Stimulated activated CD8-positive, alpha-beta memory T cell treated with anti-CD3 and anti-CD28 coated beads, Interleukin-7, amount 100 ng/mL, for 48 hours (primary cell): ENCODE results near the gene MRPL18.
"Not testable (repeated sequence)": the region's sequence is repeated elsewhere in the genome, so short reads cannot be mapped to it uniquely, and the experiment has no call there.

Experiments
- DNase-seq, 2 donors: peaks; one replicate each; pipeline ENCODE4 v3.0.0-alpha.2; 2020; ENCODE audit warnings: low read depth in 1 of 2; ENCODE audit errors: extremely low read depth in 1 of 2

Gene MRPL18

DNA sequence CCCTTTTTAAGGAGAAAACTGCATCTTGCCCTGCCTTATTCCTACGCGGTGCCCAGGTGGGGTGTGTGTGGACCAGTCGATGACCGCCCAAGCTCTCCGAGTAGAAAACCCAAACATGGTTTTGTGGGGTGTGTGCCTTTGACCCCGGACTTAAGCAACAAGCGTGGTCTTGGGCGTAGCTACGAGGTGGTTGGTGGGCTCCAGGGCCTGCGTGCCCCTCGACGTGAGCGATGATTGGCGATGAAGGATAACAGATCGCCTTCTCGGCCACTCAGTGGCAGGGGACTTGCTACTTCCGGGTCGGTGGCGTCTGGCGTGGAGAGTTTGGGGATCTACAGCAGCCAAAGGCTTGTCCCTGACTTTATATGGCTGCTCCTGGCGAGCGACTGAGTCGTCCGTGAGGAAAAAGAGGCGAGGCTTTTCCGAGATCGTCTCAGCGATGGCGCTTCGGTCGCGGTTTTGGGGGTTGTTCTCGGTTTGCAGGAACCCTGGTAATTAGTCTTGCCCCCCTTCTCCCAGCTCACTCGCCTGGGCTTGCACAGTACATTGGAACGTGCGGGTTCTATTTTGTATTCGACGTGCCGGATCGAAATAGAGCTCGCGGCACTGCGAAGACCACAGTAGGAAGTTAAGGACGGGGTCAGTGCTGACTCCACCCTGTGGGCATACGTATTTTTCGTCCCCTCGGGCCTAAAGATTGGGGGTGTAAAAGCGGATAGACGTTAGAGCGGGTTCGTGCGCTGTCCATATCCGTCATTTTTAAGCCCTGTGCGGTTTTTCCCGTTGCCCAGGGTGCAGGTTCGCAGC, at the start of gene MRPL18:
TSS of gene MRPL18 (plus strand) at position 319 of the 807 bp plus-strand sequence. CDS start at position 440, 121 bp downstream.
- peak; percentile 71 to 93 for DNase-seq

DNA sequence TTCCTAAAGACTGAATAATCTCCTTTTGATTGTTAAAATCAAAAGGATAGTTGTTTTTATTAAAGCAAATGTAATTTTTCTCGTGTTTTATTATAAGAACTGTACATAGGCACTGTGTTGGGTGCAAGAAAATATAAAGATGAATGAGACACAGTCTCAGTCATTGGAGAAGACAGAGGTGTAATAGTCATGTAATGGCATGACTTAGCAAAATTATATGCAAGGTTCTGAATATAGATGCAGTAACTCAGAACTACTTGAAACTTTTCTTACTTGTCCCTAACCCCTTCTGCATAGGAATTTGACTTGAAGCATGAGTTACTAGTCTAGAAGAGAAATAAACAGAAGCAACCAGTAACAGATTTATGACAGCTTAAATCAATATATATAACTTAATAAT, 48.1 kb upstream of the MRPL18 start:
- DNase-seq: no peak

DNA sequence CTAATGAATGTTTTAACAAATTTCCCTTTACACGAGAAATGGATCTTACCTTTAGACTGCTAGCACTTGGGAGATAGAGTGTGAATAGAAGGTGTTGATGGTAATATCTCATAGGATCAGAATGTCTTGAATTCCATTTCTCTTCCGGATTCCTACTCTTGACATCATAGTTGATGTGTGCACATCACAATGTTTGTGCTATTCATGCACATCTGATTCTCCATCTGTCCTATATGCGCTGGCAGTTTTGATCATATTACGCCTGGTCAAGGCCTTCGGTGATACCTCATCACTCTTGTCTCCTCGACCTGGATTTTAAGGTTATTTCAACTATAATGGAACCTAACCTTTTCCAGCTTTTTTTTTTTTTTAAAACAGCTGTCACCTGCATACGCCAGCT, 45.2 kb upstream of the MRPL18 start:
- no peak for DNase-seq

DNA sequence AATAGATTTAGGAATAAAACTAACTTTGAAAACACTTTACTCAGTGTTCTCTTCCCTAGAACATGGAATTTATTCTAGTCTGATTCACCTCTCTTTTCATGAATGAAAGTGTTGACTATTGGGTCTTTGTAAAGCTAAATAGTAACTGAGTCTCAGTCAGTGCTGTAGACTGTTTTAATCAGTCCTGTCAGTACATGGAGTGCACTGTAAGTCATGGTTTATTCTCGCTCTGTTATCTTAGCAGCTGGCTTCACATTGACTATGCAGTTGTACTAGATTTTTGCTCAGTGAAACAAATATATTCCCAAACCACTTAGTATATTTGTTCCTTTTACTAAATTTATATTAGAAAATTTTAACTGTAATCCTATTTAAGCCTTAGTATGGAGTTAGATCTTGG, 43.5 kb upstream of the MRPL18 start:
- no peak for DNase-seq

DNA sequence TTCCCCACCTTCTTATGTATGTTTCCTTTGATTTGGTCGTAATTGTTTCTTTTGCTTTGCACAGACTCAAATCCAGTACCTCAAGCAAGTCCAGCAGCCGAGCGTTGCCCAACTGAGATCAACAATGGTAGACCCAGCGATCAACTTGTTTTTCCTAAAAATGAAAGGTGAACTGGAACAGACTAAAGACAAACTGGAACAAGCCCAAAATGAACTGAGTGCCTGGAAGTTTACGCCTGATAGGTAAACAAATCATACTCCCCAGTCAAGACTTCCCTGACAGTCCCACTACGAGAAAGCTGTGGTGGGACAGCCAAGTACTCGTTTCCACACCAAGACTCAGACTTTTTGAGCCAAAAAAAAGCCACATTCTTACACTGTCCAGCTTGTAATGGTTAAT, 42.1 kb upstream of the MRPL18 start:
- not testable (repeated sequence) for DNase-seq

DNA sequence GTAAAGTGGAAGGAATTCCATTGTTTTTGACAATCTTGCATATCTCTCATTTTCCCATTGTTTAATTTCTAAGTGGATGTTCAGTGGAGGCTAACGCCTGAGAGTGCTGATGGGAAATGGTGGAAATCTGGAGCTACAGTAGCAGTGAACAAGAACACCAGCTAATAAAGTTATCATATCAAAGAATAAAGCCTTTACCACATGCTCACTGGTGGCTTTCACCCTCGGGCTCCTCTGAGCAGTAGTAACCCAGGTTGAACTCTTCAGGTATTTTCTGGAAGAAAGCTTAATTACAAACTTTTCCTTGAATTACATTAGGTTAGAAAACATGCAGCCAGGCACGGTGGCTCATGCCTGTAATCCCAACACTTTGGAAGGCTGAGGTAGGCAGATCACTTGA, 38.8 kb upstream of the MRPL18 start:
- no peak for DNase-seq

DNA sequence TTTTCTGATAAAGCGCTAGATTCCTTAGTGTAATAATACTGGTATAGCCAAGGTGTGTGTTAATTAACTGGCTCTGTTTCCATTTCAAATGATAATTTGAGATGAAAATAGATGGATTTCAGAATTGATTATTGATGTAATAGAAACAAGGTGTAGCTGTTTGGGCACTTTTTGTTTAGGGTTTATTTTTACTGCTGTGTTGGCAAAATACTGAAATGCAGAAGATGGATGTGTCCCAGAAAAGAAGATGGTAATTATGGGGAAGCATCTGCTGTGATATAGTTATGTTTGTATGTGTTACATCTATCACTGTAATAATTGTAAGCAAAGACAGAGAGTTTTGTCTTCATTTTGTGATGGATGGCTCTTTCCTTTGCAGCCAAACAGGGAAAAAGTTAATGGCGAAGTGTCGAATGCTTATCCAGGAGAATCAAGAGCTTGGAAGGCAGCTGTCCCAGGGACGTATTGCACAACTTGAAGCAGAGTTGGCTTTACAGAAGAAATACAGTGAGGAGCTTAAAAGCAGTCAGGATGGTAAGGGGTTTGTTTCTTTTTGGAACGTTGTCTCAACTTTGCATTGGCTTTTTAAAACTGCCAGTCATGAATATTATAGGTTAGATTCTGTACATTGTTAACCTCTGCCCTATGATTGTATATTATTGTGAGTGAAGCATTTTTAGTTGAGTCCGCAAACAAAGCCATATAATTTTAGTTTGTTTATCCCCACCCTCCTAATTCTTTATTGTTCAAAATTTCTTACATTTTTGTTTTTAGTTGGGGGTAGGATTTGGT, 37.0 kb upstream of the MRPL18 start:
- no peak for DNase-seq

DNA sequence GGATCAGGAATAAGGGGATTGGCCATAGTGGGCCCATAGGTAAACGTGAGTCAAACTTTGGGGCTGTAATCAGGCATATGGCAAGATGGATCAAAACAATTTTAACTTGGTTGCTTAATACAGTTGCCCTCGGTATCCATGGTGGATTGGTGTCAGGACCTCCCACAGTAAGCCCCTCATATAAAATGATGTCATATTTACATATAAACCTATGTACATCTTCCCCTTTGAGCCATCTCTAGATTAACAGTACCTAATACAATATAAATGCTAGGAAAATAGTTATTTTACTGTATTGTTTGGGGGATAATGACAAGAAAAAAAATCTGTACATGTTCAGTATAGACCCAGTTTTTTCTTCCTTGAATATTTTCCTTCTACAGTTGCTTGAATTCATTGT, 35.9 kb upstream of the MRPL18 start:
- DNase-seq: no peak

DNA sequence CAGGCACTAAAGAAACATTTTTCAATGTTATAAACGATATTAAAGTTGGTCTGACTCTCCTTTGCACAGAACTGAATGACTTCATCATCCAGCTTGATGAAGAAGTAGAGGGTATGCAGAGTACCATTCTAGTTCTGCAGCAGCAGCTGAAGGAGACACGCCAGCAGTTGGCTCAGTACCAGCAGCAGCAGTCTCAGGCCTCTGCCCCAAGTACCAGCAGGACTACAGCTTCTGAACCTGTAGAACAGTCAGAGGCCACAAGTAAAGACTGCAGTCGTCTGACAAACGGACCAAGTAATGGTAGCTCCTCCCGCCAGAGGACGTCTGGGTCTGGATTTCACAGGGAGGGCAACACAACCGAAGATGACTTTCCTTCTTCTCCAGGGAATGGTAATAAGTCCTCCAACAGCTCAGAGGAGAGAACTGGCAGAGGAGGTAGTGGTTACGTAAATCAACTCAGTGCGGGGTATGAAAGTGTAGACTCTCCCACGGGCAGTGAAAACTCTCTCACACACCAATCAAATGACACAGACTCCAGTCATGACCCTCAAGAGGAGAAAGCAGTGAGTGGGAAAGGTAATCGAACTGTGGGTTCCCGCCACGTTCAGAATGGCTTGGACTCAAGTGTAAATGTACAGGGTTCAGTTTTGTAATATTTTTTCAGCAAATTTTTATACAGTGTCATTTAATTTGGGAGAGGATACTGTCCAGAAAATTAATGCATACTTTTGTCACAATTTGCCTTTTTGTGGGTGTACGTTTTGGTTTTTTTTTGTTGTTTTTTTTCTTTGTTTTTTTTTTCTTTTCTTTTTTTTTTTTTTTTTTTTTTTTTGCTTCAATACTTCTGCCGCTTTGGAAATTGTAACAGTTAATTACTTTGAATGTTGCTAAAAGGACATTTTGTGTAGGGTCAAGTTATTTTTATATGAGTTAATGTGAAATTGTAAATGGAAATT, 35.0 kb upstream of the MRPL18 start:
- DNase-seq: no peak

DNA sequence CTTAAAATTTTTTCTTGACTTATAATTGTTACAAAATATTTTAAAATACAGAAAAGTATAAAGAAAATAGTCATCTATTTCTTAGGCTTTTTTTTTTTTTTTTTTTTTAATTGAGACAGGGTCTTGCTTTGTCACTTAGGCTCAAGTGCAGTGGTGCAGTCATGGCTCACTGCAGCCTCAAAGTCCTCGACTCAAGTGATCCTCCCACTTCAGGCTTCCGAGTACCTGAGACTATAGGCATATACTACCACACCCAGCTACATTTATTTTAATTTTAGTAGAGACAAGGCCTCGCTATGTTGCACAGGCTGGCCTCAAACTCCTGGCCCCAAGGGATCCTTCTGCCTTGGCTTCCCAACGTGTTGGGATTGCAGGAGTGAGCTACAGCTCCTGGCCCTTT, 33.8 kb upstream of the MRPL18 start:
- no peak for DNase-seq

DNA sequence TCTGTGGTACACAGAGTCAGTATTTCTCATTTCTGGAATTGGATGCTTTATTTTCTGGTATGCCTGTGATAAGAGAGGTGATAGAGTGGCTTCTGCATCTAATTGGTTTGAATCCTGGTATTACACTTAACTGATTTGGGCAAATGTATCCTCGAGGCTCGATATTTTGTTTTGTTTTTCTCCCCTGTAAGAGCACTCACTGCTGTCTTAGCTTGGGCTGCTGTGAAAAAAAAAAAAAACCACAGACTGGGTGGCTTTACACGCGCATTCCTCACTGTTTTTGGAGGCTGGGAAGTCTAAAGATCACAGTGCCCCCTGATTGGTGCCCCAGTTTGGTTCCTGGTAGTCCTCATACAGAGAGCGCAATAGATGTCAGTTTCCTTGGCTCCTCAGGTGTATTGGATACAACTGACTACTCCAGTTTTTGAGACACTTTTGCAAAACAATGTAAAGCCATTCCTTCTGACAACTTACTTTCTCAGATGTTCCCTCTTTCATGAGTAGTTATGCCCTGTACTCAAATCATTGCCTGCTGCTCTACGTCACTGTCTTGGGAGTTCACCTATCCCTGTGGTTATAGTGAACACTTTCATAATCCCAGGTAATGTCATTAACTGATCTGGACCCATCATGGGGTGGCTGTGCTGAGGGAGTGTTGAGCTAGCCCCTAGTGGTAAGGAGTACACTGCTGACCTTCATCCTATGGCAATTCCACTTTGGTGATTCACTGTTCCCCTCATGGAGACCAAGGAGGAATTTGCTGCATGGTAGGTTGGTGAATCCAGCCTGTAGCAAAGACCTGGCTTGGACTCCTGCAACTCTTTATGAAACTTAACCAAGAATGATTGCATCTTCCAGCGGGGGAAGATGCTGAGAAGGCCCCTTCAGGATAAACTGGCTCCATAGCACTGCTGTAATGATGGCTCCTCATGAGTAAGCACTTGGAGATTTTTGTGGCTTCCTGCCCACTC, 32.0 kb upstream of the MRPL18 start:
- no peak for DNase-seq

DNA sequence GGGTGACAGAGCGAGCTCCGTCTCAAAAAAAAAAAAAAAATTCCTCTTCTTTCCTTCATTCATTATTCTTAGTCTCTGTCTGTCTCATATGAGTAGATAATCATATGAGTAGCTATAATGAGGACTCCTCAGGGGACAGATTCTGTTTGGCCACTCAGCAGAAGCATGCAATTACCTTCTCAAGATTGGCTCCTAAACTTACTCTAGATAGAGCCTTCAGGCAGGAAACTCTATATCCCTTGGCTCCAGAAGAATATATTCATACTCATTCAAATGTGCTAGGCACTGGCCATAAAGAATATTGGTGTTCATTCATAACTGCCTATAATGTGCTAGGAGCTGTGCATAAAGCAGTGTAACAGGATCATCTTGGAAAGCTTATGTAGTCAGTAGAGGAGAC, 30.6 kb upstream of the MRPL18 start:
- DNase-seq: no peak

DNA sequence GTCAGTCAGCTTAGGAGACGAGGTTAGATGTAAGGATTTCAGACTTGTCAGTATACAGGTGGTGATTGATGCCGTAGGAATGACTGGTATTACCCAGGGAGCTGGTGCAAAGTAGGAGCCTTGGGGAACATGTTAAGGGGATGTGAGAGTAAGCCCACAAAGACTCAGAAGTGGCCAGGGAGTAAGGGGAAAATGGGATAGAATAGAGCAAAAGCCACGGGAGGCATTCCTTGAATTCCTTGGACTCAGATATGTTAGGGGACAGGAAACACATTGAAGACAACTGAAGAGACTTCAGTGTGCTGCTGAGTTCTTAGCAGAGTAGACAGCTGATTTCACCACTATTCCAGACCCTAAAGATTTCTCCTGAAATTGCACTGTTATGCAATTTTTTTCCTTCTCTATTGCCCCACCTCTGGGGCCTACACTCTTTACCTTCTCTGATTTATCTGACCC, 29.6 kb upstream of the MRPL18 start:
- DNase-seq: no peak

DNA sequence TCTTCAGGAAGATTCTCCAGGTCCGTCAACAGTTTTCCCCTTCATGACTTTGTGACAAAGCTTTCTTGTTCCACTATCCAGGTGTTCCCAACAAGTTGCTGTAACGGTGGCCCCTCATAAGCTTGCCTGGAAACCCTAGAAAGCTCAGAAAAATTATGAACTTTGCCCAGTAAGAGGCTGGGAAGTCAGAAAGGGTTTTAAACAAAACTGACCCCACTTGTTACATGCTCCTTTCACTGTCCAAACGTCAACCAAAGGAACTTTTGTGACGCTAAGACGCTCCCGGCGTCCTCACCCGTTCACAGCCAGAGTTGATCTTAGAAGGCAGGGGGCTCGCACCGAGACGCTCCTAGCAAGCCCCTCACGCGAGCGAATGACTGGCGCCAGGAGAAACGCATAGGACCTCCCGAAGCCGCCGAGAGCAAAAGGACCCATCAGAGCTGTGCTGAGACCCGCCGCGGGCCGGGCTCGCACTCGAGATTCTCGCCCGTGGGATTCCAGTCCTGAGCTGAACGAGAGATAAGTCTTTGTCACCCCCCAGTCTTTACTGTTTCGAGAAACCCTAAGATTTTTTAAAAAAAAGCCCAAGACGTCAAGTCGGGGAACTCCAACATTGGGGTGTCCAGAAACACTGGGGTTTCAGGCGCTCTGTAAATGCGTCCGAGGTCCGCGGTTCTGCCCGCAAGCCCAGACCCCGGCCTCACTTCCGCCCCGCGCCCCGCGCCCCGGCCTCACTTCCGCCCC, 29.0 kb upstream of the MRPL18 start:
- peak in 1 of 2 donors; percentile 5 for DNase-seq

DNA sequence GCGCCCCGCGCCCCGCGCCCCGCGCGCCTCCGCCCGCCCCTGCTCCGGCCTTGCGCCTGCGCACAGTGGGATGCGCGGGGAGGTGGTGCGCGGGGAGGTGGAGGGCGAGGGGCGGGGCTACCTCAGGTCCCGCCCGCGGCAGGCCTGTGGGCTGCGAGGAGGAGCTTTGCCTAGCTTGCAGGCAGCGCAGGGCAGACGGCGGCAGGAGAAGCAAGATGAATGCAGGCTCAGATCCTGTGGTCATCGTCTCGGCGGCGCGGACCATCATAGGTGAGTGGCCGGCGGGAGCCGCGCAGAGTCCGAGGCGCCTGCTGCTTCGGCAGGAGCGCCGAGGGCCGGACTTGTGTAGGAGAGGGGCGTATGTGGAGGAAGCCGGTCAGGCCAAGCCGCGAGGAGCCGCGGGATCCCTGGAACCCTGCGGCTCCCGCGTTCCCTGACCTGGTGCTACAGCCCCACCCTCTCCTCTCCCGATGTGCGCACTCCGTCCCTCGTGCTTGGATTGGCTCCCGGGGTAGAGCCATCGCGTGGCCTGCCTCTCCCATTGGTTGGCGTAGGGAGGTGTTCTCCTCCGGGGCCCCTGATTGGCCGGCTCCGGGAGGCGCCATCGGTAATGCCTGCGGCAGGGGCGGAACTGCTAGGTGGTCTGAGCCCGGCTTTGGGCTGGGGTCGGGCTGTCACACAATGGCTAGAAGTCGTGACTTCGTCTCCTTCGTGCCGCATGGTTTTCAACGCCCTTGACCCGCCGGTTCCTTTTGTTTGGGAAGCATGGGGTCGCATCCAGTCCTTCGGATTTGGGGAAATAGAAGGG, 28.2 kb upstream of the MRPL18 start, which contains the start of gene ACAT2:
TSS of gene ACAT2 (plus strand) at position 173 of the 808 bp plus-strand sequence. CDS start at position 216, 43 bp downstream.
- peak; percentile 77 to 94 for DNase-seq

DNA sequence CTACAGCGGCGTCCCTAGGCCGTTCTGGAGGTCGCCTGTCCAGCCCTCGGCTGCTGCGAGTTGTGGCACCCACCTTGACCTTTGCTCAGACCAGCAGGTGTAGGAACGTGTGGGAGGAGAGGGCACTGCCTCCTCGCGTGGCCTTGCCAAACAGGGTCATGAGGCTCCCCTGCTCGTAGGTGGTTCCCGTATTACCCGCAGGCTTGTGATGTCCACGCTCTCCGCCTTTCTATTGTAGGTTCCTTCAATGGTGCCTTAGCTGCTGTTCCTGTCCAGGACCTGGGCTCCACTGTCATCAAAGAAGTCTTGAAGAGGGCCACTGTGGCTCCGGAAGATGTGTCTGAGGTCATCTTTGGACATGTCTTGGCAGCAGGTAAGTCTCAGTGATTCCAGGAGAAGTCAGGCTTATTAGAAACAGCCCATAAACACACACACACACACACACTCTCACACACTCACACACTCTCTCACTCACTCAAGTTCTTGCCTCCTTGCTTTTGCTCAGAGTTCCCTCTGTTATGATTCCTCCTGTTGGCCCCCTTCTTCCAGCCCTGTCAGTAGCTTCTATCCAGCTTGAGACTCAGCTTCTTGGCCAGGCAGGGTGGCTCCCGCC, 27.5 kb upstream of the MRPL18 start:
- DNase-seq: peak in 1 of 2 donors; percentile 2

DNA sequence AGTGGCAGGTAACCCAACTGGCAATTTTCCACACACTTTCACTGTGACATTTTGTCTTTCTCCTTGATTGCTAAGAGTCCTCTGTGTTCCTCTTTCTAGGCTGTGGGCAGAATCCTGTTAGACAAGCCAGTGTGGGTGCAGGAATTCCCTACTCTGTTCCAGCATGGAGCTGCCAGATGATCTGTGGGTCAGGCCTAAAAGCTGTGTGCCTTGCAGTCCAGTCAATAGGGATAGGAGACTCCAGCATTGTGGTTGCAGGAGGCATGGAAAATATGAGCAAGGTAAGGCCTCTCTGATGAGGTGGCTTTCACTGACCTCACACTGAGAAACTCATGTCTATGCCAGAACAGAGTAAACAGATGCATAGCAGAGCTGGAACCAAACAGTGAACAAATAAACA, 23.4 kb upstream of the MRPL18 start:
- no peak for DNase-seq

DNA sequence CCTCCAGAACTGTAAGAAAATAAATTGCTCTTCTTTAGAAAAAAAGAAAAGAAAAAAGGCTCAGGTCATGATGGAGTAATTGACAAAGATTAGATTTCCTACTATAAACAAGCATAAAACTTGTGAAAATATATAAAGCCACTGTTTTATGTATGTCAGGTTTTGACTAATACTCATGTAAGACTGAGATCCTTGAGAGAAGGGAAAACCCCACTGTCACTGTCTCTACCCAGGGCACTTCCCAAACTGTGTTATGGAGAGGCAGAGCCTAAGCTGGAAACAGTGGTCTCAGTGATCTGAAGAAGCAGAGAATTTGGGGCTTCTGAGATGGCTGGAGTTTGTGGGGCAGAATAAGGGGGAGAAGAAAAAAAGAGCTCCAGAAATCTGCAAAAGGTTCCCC, 20.8 kb upstream of the MRPL18 start:
- DNase-seq: no peak
